ENCODE data around the gene UBQLNL. TPM values are rescaled to one million over a fixed set of nuclear protein-coding genes. Genes with fewer than 3 reads are reported as not detected.

The UBQLNL gene
- total RNA-seq, 2 experiments from 2014 or later: 0.30 to 0.50 TPM

DNA sequence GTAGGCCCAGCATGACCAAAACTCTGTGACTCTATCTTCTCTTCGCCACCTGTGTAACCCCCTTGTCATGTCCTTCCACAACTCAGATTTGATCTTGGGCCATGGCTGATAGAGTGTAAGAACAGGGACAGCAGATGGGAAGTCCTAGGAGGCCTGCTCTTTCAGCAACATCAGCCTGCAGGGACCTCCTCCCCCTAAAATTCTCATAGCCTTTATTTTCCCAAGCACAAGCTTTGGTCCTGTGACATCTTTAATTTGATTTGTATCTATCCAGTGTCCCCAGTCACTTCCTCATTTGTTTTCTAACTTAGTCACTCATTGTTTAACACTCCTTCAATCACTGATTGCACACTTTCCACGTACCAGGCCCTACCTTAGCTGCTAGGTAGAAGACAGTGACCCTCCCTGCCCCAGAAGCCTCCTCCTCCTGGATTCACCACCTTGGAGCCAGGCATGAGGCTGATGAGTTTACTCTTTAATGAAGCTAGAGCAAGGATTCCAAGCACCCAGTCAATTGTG lies 12.0 kb downstream of the UBQLNL start:
- Histone ChIP-seq H3K36me3 (ENCODE audit: insufficient read depth, low read length) (no peaks in the 10 kb centered on the region), H3K27ac (ENCODE audit: low read depth in 1 of 2, low read length in 2 of 2) (no peak overlapping the region), H3K4me1 (ENCODE audit: insufficient read depth, low read length) (no peaks in the 10 kb centered on the region), H3K4me3 (ENCODE audit: low read length) (no peak overlapping the region), H3K9me3 (ENCODE audit: control insufficient read depth in 1 of 2, insufficient read depth in 1 of 2, low read length in 2 of 2) (no peaks in the 10 kb centered on the region), H3K27me3 (ENCODE audit: control insufficient read depth in 1 of 2, insufficient read depth in 2 of 2, low read length in 2 of 2) (peaks cover 0 to 2% of the 10 kb centered on the region in 2 experiments)
- Mint-ChIP-seq H3K27ac (no peak overlapping the region), H3K4me1 (ENCODE audit: low read depth) (no peaks in the 10 kb centered on the region), H3K36me3 (ENCODE audit: low read depth) (no peaks in the 10 kb centered on the region), H3K9me3 (no peaks in the 10 kb centered on the region), H3K4me3 (no peak overlapping the region), H3K27me3 (no peaks in the 10 kb centered on the region)
- POLR2A ChIA-PET: no interaction called here
- TF ChIP-seq, protein P1, sequence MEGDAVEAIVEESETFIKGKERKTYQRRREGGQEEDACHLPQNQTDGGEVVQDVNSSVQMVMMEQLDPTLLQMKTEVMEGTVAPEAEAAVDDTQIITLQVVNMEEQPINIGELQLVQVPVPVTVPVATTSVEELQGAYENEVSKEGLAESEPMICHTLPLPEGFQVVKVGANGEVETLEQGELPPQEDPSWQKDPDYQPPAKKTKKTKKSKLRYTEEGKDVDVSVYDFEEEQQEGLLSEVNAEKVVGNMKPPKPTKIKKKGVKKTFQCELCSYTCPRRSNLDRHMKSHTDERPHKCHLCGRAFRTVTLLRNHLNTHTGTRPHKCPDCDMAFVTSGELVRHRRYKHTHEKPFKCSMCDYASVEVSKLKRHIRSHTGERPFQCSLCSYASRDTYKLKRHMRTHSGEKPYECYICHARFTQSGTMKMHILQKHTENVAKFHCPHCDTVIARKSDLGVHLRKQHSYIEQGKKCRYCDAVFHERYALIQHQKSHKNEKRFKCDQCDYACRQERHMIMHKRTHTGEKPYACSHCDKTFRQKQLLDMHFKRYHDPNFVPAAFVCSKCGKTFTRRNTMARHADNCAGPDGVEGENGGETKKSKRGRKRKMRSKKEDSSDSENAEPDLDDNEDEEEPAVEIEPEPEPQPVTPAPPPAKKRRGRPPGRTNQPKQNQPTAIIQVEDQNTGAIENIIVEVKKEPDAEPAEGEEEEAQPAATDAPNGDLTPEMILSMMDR (IDR thresholded peaks at IDR 0.05): no peak
- ATAC-seq (ENCODE audit: poor library complexity): no peak
- DNase-seq: no peak
- intact Hi-C loops (cut with DNase I, micrococcal nuclease): no loop called here
- CTCF ChIA-PET: no interaction called here

DNA sequence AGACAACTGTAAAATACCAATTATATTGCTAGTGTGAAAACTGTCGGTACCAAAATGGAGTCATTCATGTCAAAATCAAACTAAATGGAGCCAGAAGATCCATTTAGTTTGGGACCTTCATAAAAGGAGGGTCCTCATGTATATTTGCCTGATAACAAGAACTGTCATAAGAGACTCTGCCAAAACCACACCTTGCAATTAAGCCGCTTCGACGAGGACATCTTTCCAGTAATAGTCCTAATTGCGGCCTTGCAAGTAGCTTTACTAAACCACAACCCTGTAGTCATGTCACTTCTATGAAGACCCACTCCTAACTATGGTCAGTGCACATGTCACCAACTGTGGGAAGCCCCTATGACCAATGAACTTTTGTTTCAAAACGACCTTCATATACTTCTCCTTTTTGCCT lies 16.1 kb downstream of the UBQLNL start:
- Histone ChIP-seq H3K36me3 (ENCODE audit: insufficient read depth, low read length) (no peaks in the 10 kb centered on the region), H3K27me3 (ENCODE audit: control insufficient read depth in 1 of 2, insufficient read depth in 2 of 2, low read length in 2 of 2) (no peaks in the 10 kb centered on the region), H3K9me3 (ENCODE audit: control insufficient read depth in 1 of 2, insufficient read depth in 1 of 2, low read length in 2 of 2) (no peaks in the 10 kb centered on the region), H3K4me3 (ENCODE audit: low read length) (no peak overlapping the region), H3K4me1 (ENCODE audit: insufficient read depth, low read length) (no peaks in the 10 kb centered on the region), H3K27ac (ENCODE audit: low read depth in 1 of 2, low read length in 2 of 2) (no peak overlapping the region)
- ATAC-seq (ENCODE audit: poor library complexity): no peak
- no peak overlapping the region for H3K4me3 Mint-ChIP-seq
- CTCF ChIA-PET: no interaction called here
- H3K4me1 Mint-ChIP-seq (ENCODE audit: low read depth): no peaks in the 10 kb centered on the region
- intact Hi-C loops (cut with DNase I, micrococcal nuclease): no loop called here
- no peaks in the 10 kb centered on the region for H3K9me3 Mint-ChIP-seq
- H3K27ac Mint-ChIP-seq: no peak overlapping the region
- POLR2A ChIA-PET: no interaction called here
- DNase-seq: no peak
- no peaks in the 10 kb centered on the region for H3K36me3 Mint-ChIP-seq (ENCODE audit: low read depth)
- H3K27me3 Mint-ChIP-seq: no peaks in the 10 kb centered on the region
- TF ChIP-seq, protein P1 (IDR thresholded peaks at IDR 0.05): no peak

DNA sequence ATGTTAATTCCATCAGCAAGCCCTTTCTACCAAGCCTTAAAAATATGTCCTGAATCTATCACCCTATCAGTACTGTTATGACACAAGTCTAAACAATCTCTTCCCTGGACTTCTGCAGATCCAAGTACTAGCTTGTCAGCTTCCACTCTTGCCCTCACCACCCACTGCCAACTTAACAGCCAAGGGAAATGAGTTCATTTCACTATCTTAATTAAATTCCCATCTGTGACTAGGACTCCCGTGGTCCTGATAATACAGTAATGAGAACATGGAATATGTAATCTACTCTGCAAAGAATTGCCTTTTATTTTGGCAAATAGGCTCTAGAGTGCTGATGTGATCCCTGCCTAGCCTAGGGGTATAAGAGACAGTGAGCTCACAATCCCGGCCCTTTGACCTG lies 16.8 kb downstream of the UBQLNL start:
- ChIA-PET POLR2A (no interaction called here), CTCF (no interaction called here)
- Mint-ChIP-seq H3K36me3 (ENCODE audit: low read depth) (no peaks in the 10 kb centered on the region), H3K4me1 (ENCODE audit: low read depth) (no peaks in the 10 kb centered on the region), H3K9me3 (no peaks in the 10 kb centered on the region), H3K27me3 (no peaks in the 10 kb centered on the region), H3K27ac (no peak overlapping the region), H3K4me3 (no peak overlapping the region)
- no peaks in the 10 kb centered on the region for H3K36me3 ChIP-seq (ENCODE audit: insufficient read depth, low read length)
- DNase-seq (no peak), ATAC-seq (ENCODE audit: poor library complexity) (no peak)
- no peaks in the 10 kb centered on the region for H3K27me3 ChIP-seq (ENCODE audit: control insufficient read depth in 1 of 2, insufficient read depth in 2 of 2, low read length in 2 of 2)
- TF ChIP-seq, protein P1 (IDR thresholded peaks at IDR 0.05): no peak
- no peak overlapping the region for H3K27ac ChIP-seq (ENCODE audit: low read depth in 1 of 2, low read length in 2 of 2)
- intact Hi-C loops (cut with DNase I, micrococcal nuclease): no loop called here
- no peak overlapping the region for H3K4me3 ChIP-seq (ENCODE audit: low read length)
- no peaks in the 10 kb centered on the region for H3K4me1 ChIP-seq (ENCODE audit: insufficient read depth, low read length)
- H3K9me3 ChIP-seq (ENCODE audit: control insufficient read depth in 1 of 2, insufficient read depth in 1 of 2, low read length in 2 of 2): no peaks in the 10 kb centered on the region
